BE2C (cell line): ENCODE data around the gene CNTN4.

Experiments used
- DNase-seq: peaks from one replicate; pipeline ENCODE4 v3.0.0-alpha.2; 2020
- H3K27me3 ChIP-seq: fragments of 250-450 bp; sonication (Bioruptor Pico); 2 replicates; pipeline ENCODE4 v1.5.1; 2020; ENCODE audit warnings: mild to moderate bottlenecking
- H3K36me3 ChIP-seq: fragments of 250-450 bp; sonication (Bioruptor Pico); 2 replicates; pipeline ENCODE4 v1.5.1; 2020; ENCODE audit warnings: mild to moderate bottlenecking
- H3K4me1 ChIP-seq: fragments of 250-450 bp; sonication (Bioruptor Pico); 2 replicates; pipeline ENCODE4 v1.5.1; 2020
- H3K4me3 ChIP-seq: 2 replicates; pipeline ENCODE4 v1.5.1; 2011; ENCODE audit warnings: low read depth, low read length
- H3K9me3 ChIP-seq: fragments of 250-450 bp; sonication (Bioruptor Pico); 2 replicates; pipeline ENCODE4 v1.5.1; 2020
- CTCF ChIP-seq: IDR thresholded peaks from 2 replicates; pipeline ENCODE4 v1.5.1; 2012; ENCODE audit warnings: mild to moderate bottlenecking, low read depth, low read length

Gene CNTN4

GRCh38 chr3:2391896-2392295, 293.2 kb downstream of the CNTN4 start:
- Histone ChIP-seq H3K4me1 (no peaks in the 10 kb centered on the region), H3K9me3 (no peaks in the 10 kb centered on the region), H3K36me3 (no peaks in the 10 kb centered on the region), H3K27me3 (no peaks in the 10 kb centered on the region), H3K4me3 (no peak overlapping the region)
- TF ChIP-seq CTCF: no peak
- no peak for DNase-seq

GRCh38 chr3:2392981-2393380, 294.3 kb downstream of the CNTN4 start:
- Histone ChIP-seq H3K4me3 (no peak overlapping the region), H3K27me3 (no peaks in the 10 kb centered on the region), H3K36me3 (no peaks in the 10 kb centered on the region), H3K4me1 (no peaks in the 10 kb centered on the region), H3K9me3 (no peaks in the 10 kb centered on the region)
- no peak for TF ChIP-seq CTCF
- DNase-seq: no peak

GRCh38 chr3:2415083-2415482, 316.4 kb downstream of the CNTN4 start:
- no peaks in the 10 kb centered on the region for H3K36me3 ChIP-seq
- H3K27me3 ChIP-seq: no peaks in the 10 kb centered on the region
- H3K4me3 ChIP-seq: no peak overlapping the region
- no peaks in the 10 kb centered on the region for H3K9me3 ChIP-seq
- no peak for TF ChIP-seq CTCF
- 0 out of 2 replicates have a peak, but pooled peaks cover 4% of the 10 kb centered on the region for H3K4me1 ChIP-seq
- no peak for DNase-seq

- 0 out of 2 replicates have a peak, but pooled peaks cover 4% of the 10 kb centered on the region for H3K4me1 ChIP-seq
- no peaks in the 10 kb centered on the region for H3K9me3 ChIP-seq
- H3K4me3 ChIP-seq: no peak overlapping the region
- no peaks in the 10 kb centered on the region for H3K36me3 ChIP-seq
- no peak for DNase-seq
- H3K27me3 ChIP-seq: no peaks in the 10 kb centered on the region
- no peak for TF ChIP-seq CTCF
Observed at GRCh38 chr3:2420919-2421318, 322.3 kb downstream of the CNTN4 start.

GRCh38 chr3:2423143-2423542, 324.5 kb downstream of the CNTN4 start:
- TF ChIP-seq CTCF: no peak
- no peak for DNase-seq
- no peak overlapping the region for H3K4me3 ChIP-seq

GRCh38 chr3:2441558-2441957, 342.9 kb downstream of the CNTN4 start:
- H3K36me3 ChIP-seq: no peaks in the 10 kb centered on the region
- H3K9me3 ChIP-seq: no peaks in the 10 kb centered on the region
- no peaks in the 10 kb centered on the region for H3K4me1 ChIP-seq
- no peak for TF ChIP-seq CTCF
- no peaks in the 10 kb centered on the region for H3K27me3 ChIP-seq
- H3K4me3 ChIP-seq: no peak overlapping the region
- DNase-seq: no peak

More at GRCh38 chr3:2423143-2423542, 324.5 kb downstream of the CNTN4 start:
- no peaks in the 10 kb centered on the region for H3K4me1 ChIP-seq
- no peaks in the 10 kb centered on the region for H3K27me3 ChIP-seq
- no peaks in the 10 kb centered on the region for H3K9me3 ChIP-seq
- H3K36me3 ChIP-seq: no peaks in the 10 kb centered on the region
